Neural cell (in vitro differentiated cells): ENCODE results near the gene GNAQ.

Source experiments
- CTCF ChIP-seq: fragments of 450-650 bp; IDR thresholded peaks from 2 replicates; pipeline ENCODE4 v1.5.1; 2014; ENCODE audit warnings: antibody characterized with exemption, mild to moderate bottlenecking, moderate library complexity; ENCODE audit not compliant: poor library complexity, severe bottlenecking
- MXI1 ChIP-seq: fragments of 450-650 bp; conservative IDR thresholded peaks from 2 replicates; pipeline ENCODE4 v1.6.1; 2014; ENCODE audit warnings: antibody characterized with exemption, mild to moderate bottlenecking; ENCODE audit not compliant: poor library complexity, severe bottlenecking
- POLR2AphosphoS5 ChIP-seq: IDR thresholded peaks from 2 replicates; pipeline ENCODE4 v1.6.1; 2012
- REST ChIP-seq: IDR thresholded peaks from 2 replicates; pipeline ENCODE4 v1.6.1; 2012; ENCODE audit warnings: borderline replicate concordance
- TAF1 ChIP-seq: IDR thresholded peaks from 2 replicates; pipeline ENCODE4 v1.6.1; 2012; ENCODE audit warnings: low read depth

- no peak for TF ChIP-seq REST
- no peak for TF ChIP-seq CTCF
- TF ChIP-seq POLR2AphosphoS5, result no peak
- no peak for TF ChIP-seq TAF1
- no peak for TF ChIP-seq MXI1
These were observed 97.6 kb downstream of the GNAQ start for GRCh38 chr9:77933976-77934375.
